ENCODE results near the gene CACNA1G. TPM values are rescaled to one million over a fixed set of nuclear protein-coding genes. Genes with fewer than 3 reads are reported as not detected.

Gene CACNA1G
- total RNA-seq, 1 experiment from 2014 or later: not detected

- DNase-seq (ENCODE audit: unreplicated experiment): no peak
- ChIA-PET CTCF (interaction anchor here (1.2 kb wide), 1 partner anchor 33 kb away, joined by 4 read pairs; no protein-coding TSS in a partner anchor), POLR2A (interaction anchor here (1.4 to 8.7 kb wide), 5 partner anchors 11 to 47 kb away, joined by 5 to 87 read pairs (median 11); partner anchors contain the start of genes ABCC3 and LUC7L3)
- H3K27me3 Mint-ChIP-seq (ENCODE audit: insufficient read depth, unreplicated experiment): no peaks in the 10 kb centered on the region
- no TSS peak for BruUV-seq (replicated peaks)
- H3K4me3 Mint-ChIP-seq (ENCODE audit: unreplicated experiment): no peak overlapping the region
- TF ChIP-seq, protein P1, sequence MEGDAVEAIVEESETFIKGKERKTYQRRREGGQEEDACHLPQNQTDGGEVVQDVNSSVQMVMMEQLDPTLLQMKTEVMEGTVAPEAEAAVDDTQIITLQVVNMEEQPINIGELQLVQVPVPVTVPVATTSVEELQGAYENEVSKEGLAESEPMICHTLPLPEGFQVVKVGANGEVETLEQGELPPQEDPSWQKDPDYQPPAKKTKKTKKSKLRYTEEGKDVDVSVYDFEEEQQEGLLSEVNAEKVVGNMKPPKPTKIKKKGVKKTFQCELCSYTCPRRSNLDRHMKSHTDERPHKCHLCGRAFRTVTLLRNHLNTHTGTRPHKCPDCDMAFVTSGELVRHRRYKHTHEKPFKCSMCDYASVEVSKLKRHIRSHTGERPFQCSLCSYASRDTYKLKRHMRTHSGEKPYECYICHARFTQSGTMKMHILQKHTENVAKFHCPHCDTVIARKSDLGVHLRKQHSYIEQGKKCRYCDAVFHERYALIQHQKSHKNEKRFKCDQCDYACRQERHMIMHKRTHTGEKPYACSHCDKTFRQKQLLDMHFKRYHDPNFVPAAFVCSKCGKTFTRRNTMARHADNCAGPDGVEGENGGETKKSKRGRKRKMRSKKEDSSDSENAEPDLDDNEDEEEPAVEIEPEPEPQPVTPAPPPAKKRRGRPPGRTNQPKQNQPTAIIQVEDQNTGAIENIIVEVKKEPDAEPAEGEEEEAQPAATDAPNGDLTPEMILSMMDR (IDR thresholded peaks at IDR 0.05; ENCODE audit: unreplicated experiment): no peak
- H3K4me1 Mint-ChIP-seq (ENCODE audit: insufficient read depth, unreplicated experiment): peaks cover 49% of the 10 kb centered on the region
- H3K27ac Mint-ChIP-seq (ENCODE audit: low read depth, unreplicated experiment): no peak overlapping the region
- H3K36me3 Mint-ChIP-seq (ENCODE audit: insufficient read depth, unreplicated experiment): peaks cover 40% of the 10 kb centered on the region
- no peaks in the 10 kb centered on the region for H3K9me3 Mint-ChIP-seq (ENCODE audit: unreplicated experiment)
- intact Hi-C loops (cut with micrococcal nuclease): no loop called here
Observed at GRCh38 chr17:50672071-50672470, 111.6 kb downstream of the CACNA1G start.

- ChIA-PET CTCF (interaction anchor here (0.5 to 2.9 kb wide), 8 partner anchors 11 to 131 kb away, joined by 3 to 12 read pairs (median 4); no protein-coding TSS in a partner anchor), POLR2A (interaction anchor here (0.7 to 8.7 kb wide), 12 partner anchors 12 to 218 kb away, joined by 3 to 87 read pairs (median 4); partner anchors contain the start of genes ABCC3 and LUC7L3)
- peak; percentile 96 for DNase-seq (ENCODE audit: unreplicated experiment)
Observed at GRCh38 chr17:50672831-50673551, 112.5 kb downstream of the CACNA1G start.

GRCh38 chr17:50675190-50675589 is 114.7 kb downstream of the CACNA1G start:
- H3K27me3 Mint-ChIP-seq (ENCODE audit: insufficient read depth, unreplicated experiment): no peaks in the 10 kb centered on the region

More at GRCh38 chr17:50672831-50673551, 112.5 kb downstream of the CACNA1G start:
- Mint-ChIP-seq H3K27me3 (ENCODE audit: insufficient read depth, unreplicated experiment) (no peaks in the 10 kb centered on the region), H3K27ac (ENCODE audit: low read depth, unreplicated experiment) (peak overlapping the region; percentile 82), H3K4me1 (ENCODE audit: insufficient read depth, unreplicated experiment) (peaks cover 41% of the 10 kb centered on the region), H3K9me3 (ENCODE audit: unreplicated experiment) (no peaks in the 10 kb centered on the region), H3K36me3 (ENCODE audit: insufficient read depth, unreplicated experiment) (peaks cover 47% of the 10 kb centered on the region), H3K4me3 (ENCODE audit: unreplicated experiment) (peak overlapping the region; percentile 26)
- intact Hi-C loops (cut with micrococcal nuclease): no loop called here
- no TSS peak for BruUV-seq (replicated peaks)
- TF ChIP-seq, protein P1 (IDR thresholded peaks at IDR 0.05; ENCODE audit: unreplicated experiment): no peak

More at GRCh38 chr17:50675190-50675589, 114.7 kb downstream of the CACNA1G start:
- TF ChIP-seq, protein P1 (IDR thresholded peaks at IDR 0.05; ENCODE audit: unreplicated experiment): no peak
- no peak overlapping the region for H3K4me3 Mint-ChIP-seq (ENCODE audit: unreplicated experiment)
- H3K9me3 Mint-ChIP-seq (ENCODE audit: unreplicated experiment): no peaks in the 10 kb centered on the region
- no peak overlapping the region for H3K27ac Mint-ChIP-seq (ENCODE audit: low read depth, unreplicated experiment)
- peaks cover 53% of the 10 kb centered on the region for H3K36me3 Mint-ChIP-seq (ENCODE audit: insufficient read depth, unreplicated experiment)
- no TSS peak for BruUV-seq (replicated peaks)
- ChIA-PET CTCF (interaction anchor here (0.9 to 2.9 kb wide), 7 partner anchors 9 to 49 kb away, joined by 3 to 12 read pairs (median 4); no protein-coding TSS in a partner anchor), POLR2A (interaction anchor here (1.0 to 8.7 kb wide), 3 partner anchors 10 to 38 kb away, joined by 3 to 87 read pairs (median 28); partner anchors contain the start of gene ABCC3)
- DNase-seq (ENCODE audit: unreplicated experiment): no peak
- H3K4me1 Mint-ChIP-seq (ENCODE audit: insufficient read depth, unreplicated experiment): peaks cover 36% of the 10 kb centered on the region
- intact Hi-C loops (cut with micrococcal nuclease): no loop called here

Data from MCF 10A (cell line).